Cardiac muscle cell (in vitro differentiated cells and primary cell): ENCODE measurements around the gene DBH. TPM values are rescaled to one million over a fixed set of nuclear protein-coding genes. Genes with fewer than 3 reads are reported as not detected.
"Not testable (repeated sequence)": the region's sequence is repeated elsewhere in the genome, so short reads cannot be mapped to it uniquely, and the experiment has no call there.

Experiments
- DNase-seq, 2 donors: peaks; one replicate each; pipeline versions ENCODE4 v3.0.0 to v3.0.0-alpha.2; 2010 to 2017; ENCODE audit warnings: low read depth in 1 of 2, low spot score in 1 of 2
- H3K27ac ChIP-seq: fragments of 200-600 bp; sonication (generic); 2 replicates; pipeline ENCODE4 v1.5.1; 2016
- H3K27me3 ChIP-seq: fragments of 200-600 bp; sonication (generic); 2 replicates; pipeline ENCODE4 v1.6.0; 2016; ENCODE audit warnings: control low read depth
- H3K36me3 ChIP-seq: fragments of 200-600 bp; sonication (generic); 2 replicates; pipeline ENCODE4 v1.5.1; 2016; ENCODE audit warnings: control low read depth
- H3K4me1 ChIP-seq: fragments of 200-600 bp; sonication (generic); 2 replicates; pipeline ENCODE4 v1.8.1; 2017; ENCODE audit warnings: low read depth, mild to moderate bottlenecking, mixed run types
- H3K4me3 ChIP-seq: fragments of 200-600 bp; sonication (generic); 2 replicates; pipeline ENCODE4 v1.5.1; 2016; ENCODE audit warnings: mild to moderate bottlenecking
- H3K9me3 ChIP-seq: fragments of 200-600 bp; sonication (generic); 2 replicates; pipeline ENCODE4 v1.5.1; 2017; ENCODE audit warnings: low read depth, mild to moderate bottlenecking, control low read depth
- CTCF ChIP-seq: IDR thresholded peaks from 2 replicates; pipeline ENCODE4 v1.5.1; 2012; ENCODE audit warnings: low read depth, mild to moderate bottlenecking, low read length
- polyA plus RNA-seq: library from polyadenylated mRNA; unstranded; fragments of >200 nt; fragmentation: Nextera tagmentation; extraction: Ambion mirVana; gene quantifications from 2 replicates; pipeline ENCODE4 v1.2.1, GENCODE V29; 2016
- total RNA-seq: library from RNA; depleted of rRNA; stranded (reverse); fragments of >200 nt; gene quantifications from 2 replicates; pipeline ENCODE4 v1.2.3, GENCODE V29; 2016

Gene DBH
- total and polyA plus RNA-seq, 2 experiments from 2014 or later = 0.07 TPM; not detected in 1

GRCh38 chr9:133670466-133670865 is 34.3 kb downstream of the DBH start:
- H3K9me3 ChIP-seq = no peaks in the 10 kb centered on the region
- H3K27me3 ChIP-seq = no peaks in the 10 kb centered on the region
- no peak for TF ChIP-seq CTCF
- no peak overlapping the region for H3K27ac ChIP-seq
- no peak for DNase-seq
- H3K4me3 ChIP-seq = no peak overlapping the region
- peaks cover 19% of the 10 kb centered on the region for H3K4me1 ChIP-seq
- no peaks in the 10 kb centered on the region for H3K36me3 ChIP-seq

- TF ChIP-seq CTCF = no peak
- H3K4me3 ChIP-seq = no peak overlapping the region
- H3K36me3 ChIP-seq = no peaks in the 10 kb centered on the region
- peaks cover 19% of the 10 kb centered on the region for H3K4me1 ChIP-seq
- no peak overlapping the region for H3K27ac ChIP-seq
- no peak for DNase-seq
- H3K9me3 ChIP-seq = no peaks in the 10 kb centered on the region
- H3K27me3 ChIP-seq = no peaks in the 10 kb centered on the region
These were observed 35.2 kb downstream of the DBH start for GRCh38 chr9:133671371-133671770.

- DNase-seq = no peak
- H3K4me3 ChIP-seq = no peak overlapping the region
- H3K36me3 ChIP-seq = no peaks in the 10 kb centered on the region
- no peaks in the 10 kb centered on the region for H3K9me3 ChIP-seq
- H3K27me3 ChIP-seq = no peaks in the 10 kb centered on the region
- H3K4me1 ChIP-seq = peaks cover 19% of the 10 kb centered on the region
- no peak for TF ChIP-seq CTCF
- H3K27ac ChIP-seq = peak overlapping the region; percentile 69
These were observed 36.5 kb downstream of the DBH start for GRCh38 chr9:133672503-133673257.

GRCh38 chr9:133673258-133673655 is 37.1 kb downstream of the DBH start:
- Histone ChIP-seq H3K36me3 (no peaks in the 10 kb centered on the region), H3K4me1 (peaks cover 19% of the 10 kb centered on the region), H3K4me3 (no peak overlapping the region), H3K9me3 (no peaks in the 10 kb centered on the region), H3K27me3 (no peaks in the 10 kb centered on the region), H3K27ac (peak overlapping the region; percentile 69)
- peak in 1 of 2 donors; percentile 64 for DNase-seq
- no peak for TF ChIP-seq CTCF

- peaks cover 25% of the 10 kb centered on the region for H3K4me1 ChIP-seq
- H3K36me3 ChIP-seq = no peaks in the 10 kb centered on the region
- no peak for DNase-seq
- peak overlapping the region; percentile 69 for H3K27ac ChIP-seq
- H3K27me3 ChIP-seq = no peaks in the 10 kb centered on the region
- TF ChIP-seq CTCF = no peak
- no peak overlapping the region for H3K4me3 ChIP-seq
- H3K9me3 ChIP-seq = no peaks in the 10 kb centered on the region
These were observed 37.9 kb downstream of the DBH start for GRCh38 chr9:133674091-133674490.

- H3K4me1 ChIP-seq = peaks cover 31% of the 10 kb centered on the region
These were observed 39.6 kb downstream of the DBH start for GRCh38 chr9:133675796-133676195.

More at GRCh38 chr9:133675796-133676195, 39.6 kb downstream of the DBH start:
- H3K27ac ChIP-seq, H3K36me3 ChIP-seq, H3K27me3 ChIP-seq, DNase-seq, H3K4me3 ChIP-seq, H3K9me3 ChIP-seq: not testable (repeated sequence)
